HG03060 (cell line): ENCODE results near the gene ARFIP2.
A peak's percentile ranks its signal among the peaks of the same experiment; 100 is the strongest.
"Not testable (repeated sequence)": the region's sequence is repeated elsewhere in the genome, so short reads cannot be mapped to it uniquely, and the experiment has no call there.

ENCODE experiments used
- ATAC-seq: cut with Tn5 transposase; IDR thresholded peaks from one replicate; pipeline ENCODE4 v1.9.1; 2021; ENCODE audit warnings: low read depth, moderate number of reproducible peaks; ENCODE audit not compliant: unreplicated experiment

The ARFIP2 gene, protein sequence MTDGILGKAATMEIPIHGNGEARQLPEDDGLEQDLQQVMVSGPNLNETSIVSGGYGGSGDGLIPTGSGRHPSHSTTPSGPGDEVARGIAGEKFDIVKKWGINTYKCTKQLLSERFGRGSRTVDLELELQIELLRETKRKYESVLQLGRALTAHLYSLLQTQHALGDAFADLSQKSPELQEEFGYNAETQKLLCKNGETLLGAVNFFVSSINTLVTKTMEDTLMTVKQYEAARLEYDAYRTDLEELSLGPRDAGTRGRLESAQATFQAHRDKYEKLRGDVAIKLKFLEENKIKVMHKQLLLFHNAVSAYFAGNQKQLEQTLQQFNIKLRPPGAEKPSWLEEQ

DNA sequence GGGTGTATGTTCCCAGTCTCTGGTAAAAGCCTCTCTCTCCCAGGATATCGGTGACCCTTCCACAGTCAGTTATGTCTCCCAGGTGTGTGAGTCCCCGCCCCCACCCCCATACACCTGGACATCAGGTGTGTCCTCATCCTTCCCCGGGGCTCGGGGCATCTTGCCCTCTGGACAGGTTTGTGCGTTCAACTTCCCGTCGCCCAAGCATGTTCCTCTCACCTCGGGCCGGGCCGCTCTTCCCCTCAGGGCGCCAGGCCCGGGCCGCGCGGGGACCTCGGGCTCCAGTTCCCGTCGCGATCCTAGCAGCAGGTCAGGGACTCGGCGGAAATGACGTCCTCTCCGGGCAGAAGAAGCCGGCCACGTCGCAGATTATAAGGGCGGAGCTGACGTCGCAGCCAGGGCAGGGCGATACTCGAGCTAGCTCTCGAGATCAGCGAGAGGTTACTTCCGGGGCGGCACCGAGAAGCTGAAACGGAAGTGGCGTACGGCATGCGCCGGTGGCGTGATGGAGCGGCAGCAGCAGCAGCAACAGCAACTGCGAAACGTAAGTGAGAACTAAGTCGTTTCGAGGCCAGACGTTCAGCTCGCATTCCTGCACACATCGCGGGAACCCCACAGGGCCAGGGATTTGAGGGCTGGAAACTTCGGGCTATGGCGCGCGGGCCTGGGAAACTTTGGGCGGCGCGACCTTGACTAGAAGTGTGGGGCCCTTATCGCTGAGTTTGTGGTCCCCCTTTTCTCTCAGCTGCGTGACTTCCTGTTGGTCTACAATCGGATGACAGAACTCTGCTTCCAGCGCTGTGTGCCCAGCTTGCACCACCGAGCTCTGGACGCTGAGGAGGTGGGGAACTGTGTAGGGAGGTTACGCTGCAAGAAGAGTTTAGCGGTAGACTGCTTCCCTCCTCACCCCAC, at the start of gene ARFIP2, which contains the start of gene TIMM10B:
ARFIP2 (minus strand) TSS at position 320 of the 912 bp plus-strand sequence. CDS start 910 bp downstream, outside the sequence.
TIMM10B (plus strand) TSS at position 490 of the 912 bp plus-strand sequence; CDS start at position 506, 16 bp downstream.
- peak; percentile 99 for ATAC-seq

DNA sequence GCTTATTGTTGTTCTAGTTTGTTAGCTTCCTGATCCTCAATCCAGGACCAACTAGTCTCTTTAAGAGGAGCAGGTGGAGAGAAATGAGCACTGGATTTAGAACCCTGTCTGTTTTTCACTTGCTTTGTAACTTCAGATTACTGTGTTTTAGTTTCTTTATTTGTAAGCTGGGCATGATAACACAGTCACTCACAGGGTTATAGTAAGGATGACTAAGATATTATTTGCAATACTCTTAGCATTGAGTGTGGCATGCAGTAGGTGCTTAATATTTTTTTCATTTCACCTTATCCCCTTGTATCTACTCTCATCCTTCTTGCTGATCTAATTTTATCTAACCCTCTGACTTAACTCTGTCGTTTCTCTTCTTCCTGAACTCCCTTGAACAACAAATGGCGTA, 49.7 kb upstream of the ARFIP2 start:
- ATAC-seq: no peak

DNA sequence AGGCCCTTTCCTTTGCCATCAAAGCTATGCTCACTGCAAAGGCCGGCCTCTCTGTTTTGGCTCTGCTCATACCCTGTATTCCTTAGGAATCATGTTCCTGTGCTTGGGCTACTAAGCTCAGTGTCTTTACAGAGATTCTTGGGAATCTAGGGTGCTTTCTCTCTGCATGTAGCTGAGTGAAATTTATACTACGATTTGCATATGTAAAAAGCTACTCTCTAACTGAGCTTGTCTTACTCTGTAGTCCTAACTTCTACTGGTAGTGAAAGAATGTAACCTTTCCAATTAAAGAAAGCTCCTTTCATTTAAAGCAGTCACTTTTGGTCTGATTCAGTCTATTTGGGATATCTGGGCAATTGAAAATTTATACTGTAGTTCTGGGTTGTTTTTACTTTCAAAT, 48.1 kb upstream of the ARFIP2 start:
- ATAC-seq: no peak

DNA sequence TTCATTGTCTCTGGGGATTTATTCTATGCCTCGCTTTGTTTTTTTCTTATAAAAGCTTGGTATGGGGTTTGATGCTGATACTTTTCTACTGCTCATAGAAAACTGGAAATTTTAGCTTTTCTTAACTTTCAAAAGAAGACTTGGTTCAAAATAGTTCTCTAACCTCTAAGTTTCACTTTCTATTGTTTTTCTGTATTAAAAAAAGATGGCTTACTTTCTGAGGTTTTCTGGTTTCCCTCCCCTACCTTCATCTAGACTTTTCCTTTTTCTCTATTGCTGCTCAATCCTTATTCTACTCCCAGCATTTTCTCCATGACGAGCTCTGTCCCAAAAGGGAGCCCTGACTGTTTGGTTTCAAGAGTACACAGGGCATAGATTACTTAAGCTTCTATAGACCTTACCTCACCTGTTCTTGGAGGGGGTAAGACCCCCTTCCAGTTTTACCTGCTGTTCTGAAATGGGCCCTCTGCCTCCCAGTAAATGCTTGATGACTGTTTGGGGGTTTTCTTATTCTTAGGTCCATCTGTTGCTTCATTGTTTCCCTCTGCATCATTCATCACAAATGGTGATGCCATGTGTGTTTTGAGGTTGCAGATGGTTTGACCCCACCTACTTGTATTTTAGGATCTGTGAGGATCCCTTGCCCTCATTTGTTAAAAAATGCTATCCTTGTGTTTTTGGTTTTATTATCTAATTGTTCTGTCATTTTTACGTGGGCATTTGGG, 45.4 kb upstream of the ARFIP2 start:
- no peak for ATAC-seq

DNA sequence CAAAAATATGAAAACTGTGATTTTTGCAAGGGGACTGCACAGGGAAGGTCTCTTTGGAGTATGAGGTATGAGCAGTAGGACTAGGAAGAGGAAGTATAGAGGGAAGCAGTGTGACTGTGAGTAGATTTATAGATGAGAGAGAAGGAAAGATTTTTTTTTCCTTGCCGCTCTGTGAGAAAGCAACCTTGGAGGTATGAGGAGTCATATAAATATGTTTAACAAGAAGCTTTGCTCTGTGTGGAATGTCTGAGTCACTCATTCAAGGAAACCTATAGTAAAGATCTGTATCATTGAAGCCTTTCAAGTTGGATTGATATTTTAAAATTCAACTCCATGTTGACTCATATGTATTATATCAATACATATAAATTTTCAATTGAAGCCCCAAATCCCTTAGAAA, 42.1 kb upstream of the ARFIP2 start:
- ATAC-seq: no peak

DNA sequence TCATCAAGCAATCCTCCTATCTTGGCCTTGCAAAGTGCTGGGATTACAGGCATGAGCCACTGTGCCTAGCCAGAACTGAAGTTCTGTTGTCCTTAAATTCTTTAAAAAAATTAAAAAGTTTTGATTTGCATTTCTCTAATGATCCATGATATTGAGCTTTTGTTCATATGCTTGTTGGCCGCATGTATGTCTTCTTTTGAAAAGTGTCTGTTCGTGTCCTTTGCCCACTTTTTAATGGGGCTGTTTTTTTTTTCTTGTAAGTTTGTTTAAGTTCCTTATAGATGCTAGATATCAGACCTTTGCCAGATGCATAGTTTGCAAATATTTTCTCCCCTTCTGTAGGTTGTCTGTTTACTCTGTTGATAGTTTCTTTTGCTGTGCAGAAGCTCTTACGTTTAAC, 40.8 kb upstream of the ARFIP2 start:
- ATAC-seq: not testable (repeated sequence)

DNA sequence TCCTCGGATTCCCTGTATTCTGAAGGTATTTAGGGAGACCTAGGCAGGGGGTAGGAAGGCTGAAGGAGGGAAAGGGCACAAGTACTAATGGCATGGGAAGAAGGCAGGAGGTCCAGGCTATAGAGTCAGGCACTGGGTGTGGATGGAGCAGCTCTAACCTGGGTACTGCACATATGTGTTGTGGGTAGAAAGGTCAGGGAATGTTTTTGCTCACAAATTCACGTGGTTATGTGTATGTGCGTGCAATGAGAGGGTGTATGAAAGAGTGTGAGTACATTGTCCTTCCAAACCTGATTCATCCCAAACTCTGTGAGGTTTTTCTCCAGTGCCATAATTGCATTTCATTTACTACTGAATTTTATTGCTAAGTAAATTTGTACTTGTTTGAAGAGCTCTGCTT, 39.1 kb upstream of the ARFIP2 start:
- ATAC-seq: no peak

DNA sequence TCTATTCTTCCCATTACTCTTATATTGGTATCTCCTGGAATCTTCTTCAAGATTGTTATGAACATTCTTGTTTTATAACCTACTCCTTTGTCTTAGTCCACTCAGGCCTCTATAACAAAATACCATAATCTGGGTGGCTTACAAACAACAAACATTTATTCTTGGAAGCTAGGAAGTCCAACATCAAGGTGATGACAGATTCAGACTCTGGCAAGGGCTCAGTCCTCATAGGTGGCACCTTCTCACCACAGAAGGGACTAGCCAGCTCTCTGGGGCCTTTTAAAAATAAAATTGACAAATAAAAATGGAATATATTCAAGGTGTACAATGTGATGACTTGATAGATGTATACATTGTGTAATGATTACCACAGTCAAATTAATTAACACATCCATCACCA, 35.7 kb upstream of the ARFIP2 start:
- no peak for ATAC-seq

DNA sequence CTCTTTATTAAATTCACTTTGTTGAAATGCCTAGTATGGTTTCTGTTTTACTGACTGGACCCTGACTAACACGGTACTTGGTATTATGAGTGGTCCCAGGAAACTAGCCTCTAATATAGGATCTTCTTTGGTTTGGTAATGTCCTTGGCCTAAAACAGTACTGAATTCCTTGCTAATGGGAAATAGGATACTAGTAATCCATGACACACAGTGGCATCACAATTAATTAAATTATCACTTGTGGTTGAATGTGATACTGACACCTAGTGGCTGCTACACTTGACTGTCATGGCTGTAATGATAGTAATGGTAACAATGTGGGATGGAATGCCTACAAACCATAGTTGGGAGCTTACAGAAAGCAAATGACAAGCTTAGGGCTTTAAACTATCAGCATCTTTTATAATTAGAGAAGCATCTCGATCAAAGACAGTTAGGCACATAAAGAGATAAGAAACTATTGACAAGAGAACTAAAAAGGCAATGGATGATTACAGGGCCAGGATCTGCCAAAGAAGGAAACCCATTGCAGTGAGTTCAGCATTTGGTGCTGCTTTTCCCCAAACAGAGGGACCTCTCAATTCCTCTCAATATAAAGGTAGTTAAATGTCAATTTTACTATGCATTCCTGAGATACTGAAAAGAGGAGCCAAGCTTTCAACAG, 24.6 kb upstream of the ARFIP2 start:
- ATAC-seq: no peak

DNA sequence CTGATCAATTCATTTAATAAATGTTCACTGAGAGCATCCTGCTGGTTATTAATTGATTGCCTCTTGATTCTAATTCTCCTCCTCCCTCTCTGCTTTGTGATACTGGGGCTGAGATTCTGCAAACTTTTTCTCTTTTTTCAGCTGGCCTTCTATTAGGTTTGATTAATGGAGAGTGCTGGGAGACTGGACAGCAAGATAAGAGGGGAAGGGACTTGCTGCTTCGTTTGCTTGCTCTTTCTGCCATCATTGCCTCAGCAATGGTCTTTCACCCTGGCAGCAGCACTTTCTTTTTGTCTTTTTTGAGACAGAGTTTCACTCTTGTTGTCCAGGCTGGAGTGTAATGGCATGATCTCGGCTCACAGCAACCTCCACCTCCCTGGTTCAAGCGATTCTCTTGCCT, 23.0 kb upstream of the ARFIP2 start:
- no peak for ATAC-seq

DNA sequence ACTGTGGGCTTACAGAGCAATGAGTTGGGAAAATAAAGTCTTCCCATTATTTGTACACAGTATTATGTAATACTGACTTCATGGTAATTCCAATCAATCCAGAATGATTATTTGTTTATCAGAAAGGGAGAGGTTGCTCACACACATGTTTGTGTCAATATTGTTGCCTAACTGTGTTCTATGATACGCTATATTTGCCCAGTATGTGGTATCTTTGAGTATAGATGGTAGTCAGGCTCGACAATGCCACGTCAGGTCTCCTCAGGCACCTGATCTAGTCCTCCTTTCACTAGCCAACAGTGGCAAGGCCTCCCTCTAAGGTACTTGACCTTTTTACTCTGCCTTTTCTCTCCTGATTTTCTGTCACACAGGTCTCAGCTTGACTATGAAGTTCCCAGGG, 21.3 kb upstream of the ARFIP2 start:
- ATAC-seq: no peak

DNA sequence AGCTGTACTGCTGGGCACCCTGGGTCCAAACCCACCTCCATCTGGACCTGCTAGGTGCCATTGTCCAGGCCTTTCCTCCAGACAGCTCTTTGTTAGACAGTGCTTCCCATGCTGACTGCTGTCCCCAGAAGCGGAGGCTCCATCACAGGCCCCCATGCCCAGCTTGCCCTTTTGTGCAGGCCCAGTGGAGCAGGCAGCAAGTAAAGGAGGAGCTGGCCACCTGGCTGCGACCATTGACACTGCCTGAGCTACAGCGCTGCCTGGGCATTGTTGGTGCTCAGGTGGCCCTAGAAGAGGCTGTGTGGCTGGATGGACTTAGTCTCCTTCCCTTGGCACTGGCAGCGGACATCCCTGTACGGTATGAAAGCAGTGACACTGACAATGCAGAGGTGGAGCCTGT, 17.4 kb upstream of the ARFIP2 start:
- ATAC-seq: no peak

DNA sequence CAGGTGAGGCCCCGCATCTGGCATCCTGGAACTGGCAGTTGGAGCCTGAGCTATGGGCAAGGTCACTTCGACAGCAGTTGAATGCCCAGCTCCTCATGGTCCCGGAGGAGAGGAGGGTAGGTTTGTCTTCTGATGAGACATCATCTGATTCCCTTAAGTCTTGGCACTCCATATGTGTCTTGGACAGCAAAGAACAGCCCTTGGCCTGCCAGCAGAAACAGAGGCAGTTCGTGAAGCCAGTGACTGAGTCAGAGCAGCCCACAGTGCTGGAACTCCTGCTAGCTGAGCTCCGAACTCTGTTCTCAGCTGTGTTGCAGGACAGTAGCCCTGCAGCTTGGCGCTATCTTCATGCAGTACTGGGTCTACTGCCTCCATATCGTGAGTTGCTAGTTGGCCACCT, 17.0 kb upstream of the ARFIP2 start:
- no peak for ATAC-seq

DNA sequence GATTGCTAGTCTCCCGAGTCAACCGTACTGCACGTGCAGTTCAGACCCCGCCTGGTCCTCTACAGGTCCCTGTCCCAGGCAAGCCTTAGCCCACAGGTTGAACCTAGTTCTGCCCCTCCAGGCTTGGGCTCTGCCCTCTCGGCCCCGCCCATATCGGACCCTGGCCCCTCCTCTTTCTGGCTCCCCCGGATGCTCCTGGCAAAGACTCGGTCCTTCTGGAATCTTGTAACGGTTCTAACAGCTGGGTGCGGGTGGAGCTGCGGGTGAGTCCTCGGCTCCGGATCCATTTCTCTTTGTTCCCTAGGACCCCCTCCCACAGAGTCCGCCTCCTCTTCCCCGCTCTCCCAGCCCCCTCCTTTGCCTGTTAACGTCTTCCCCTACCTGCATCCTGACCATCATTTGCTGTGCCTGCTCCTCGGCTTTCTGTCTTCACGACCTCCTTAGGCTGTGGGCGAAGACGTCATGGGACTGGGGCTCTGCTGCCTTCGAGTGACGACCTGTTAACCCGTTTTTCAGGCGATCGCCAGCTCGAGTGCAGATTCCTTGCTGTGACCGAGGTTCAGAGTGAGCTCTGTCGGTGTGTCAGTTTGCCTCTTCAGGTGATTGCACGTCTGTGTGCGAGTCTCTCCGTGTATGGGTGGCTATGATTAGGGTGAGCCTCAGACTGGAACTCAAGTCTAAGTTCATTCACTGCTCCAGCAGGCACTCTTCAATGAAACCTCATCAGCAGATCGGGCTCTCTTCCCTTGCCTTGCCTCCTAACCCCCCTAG, 16.1 kb upstream of the ARFIP2 start, which contains the start of gene DNHD1:
DNHD1 (plus strand) TSS at position 212 of the 771 bp plus-strand sequence. CDS start 936 bp downstream, outside the sequence.
- ATAC-seq: no peak

DNA sequence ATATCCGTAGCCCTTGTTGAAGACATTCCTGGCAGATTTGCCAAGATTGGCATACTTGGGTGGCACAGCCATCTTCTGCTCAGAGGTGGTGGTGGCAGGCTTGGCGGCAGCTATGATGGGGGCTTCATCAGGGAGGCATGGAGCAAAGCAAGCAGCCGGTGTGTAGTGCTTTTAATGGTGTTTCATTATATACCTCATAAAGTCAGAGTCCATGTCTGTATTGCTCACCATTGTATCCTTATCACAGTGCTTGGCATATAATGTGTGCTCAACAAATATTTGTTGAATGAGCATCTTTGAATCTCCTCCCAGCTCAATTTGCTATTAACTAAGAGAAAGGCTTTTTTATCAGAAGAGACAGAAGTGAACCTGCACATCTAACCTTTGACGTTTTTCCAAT, 8.2 kb upstream of the ARFIP2 start:
- no peak for ATAC-seq

DNA sequence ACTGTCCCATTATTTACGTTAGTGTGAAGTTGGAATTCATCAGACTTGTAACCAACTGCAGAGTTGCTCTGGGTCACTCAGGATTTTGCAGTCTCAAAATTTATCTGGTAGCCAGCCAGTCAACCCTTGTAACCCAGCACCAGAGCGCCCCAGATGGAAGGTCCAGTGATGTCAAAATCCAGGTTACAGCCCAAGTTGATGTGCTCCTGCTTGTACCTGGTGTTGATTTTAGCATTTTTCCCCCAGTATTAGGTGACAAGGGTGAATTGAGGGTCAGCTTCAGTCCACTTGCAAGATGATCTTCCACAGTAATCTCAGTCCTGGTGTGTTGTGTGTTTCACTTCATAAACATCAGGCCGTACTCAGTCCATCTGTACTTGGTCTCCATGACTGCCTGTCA, 7.7 kb upstream of the ARFIP2 start:
- ATAC-seq: no peak

DNA sequence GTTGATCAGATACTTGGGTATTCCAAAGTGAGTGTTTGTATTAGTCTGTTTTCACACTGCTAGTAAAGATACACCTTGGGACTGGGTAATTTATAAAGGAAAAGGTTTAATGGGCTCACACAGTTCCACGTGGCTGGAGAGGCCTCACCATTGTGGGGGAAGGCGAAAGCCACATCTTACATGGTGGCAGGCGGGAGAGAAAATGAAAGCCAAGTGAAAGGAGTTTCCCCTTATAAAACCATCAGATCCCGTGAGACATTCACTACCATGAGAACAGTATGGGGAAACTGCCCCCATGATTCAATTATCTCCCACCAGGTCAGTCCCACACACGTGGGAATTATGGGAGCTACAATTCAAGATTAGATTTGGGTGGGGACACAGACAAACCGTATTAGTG, 7.2 kb upstream of the ARFIP2 start:
- no peak for ATAC-seq

DNA sequence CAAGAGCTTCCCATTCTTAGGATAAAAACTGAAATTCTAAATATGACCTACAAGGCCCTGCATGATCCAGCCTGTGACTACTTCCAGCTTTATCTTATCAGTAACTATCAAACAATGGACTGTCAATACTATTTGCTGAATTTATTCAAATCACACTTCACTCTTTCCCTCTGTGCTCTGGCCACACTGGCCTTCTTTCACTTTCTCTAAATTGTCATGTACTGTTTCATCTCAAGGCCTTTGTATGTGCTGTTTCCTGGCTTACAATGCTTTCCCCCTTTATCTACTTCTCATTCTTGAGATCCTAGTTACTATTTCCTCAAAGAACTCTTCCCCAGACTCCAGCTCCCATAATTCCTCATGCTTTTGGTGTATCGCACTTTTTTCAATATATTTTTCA, 5.8 kb upstream of the ARFIP2 start:
- ATAC-seq: no peak

DNA sequence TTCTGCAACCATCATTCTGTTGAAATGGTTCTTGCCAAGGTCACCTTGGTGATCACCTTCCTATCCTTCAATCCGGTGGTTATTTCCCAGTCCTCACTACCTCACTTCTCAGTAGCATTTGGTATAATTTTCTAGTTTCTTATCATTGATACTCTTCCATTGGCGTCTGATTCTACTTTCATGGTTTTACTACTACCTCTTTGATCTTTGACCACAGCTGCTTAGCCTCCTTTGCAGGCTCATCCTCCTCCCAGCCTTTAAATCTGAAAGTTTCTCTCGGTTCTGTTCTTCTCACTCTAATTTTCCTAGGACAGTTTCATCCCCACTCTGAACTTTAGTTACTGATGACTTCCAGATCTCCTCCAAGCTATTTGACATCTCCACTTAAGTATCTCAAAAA, 5.1 kb upstream of the ARFIP2 start:
- no peak for ATAC-seq

DNA sequence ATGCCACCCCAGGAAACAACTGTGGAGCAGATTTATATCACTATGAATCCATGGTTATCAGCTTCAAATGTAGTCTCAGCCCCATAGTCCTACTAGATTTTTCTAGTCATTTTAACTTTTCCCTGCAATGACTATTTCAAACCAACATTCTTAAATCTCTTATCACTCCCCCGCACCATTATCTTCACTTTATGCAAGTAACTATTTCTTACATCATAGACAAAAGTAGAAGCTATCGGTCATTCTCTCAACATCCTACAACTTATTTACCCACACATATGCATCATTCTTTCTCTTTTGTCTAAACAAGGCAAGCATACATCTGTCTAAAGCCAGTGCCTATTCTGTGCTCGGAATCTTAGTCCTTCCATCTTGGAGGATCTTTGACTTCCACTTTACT, 4.5 kb upstream of the ARFIP2 start:
- no peak for ATAC-seq
